SK-N-SH treated with all-trans-retinoic acid at 6 μM for 48 hours (cell line): Measurements from ENCODE around the gene ALLC.

Experiments
- ARNTL ChIP-seq: fragments of 450-650 bp; formaldehyde crosslinking; IDR thresholded peaks from 2 replicates; pipeline ENCODE4 v1.5.0; 2020; ENCODE audit warnings: low read depth, mild to moderate bottlenecking, moderate library complexity, borderline replicate concordance
- BACH2 ChIP-seq: fragments of 250-450 bp; sonication (Bioruptor Pico); IDR thresholded peaks from 2 replicates; pipeline ENCODE4 v1.9.0; 2021; ENCODE audit warnings: mild to moderate bottlenecking, borderline replicate concordance
- CSDC2 ChIP-seq: fragments of 250-450 bp; sonication (Bioruptor Pico); IDR thresholded peaks from 2 replicates; pipeline ENCODE4 v1.5.0; 2020; ENCODE audit warnings: mild to moderate bottlenecking, moderate library complexity
- ESRRG ChIP-seq: fragments of 250-450 bp; sonication (Bioruptor Pico); IDR thresholded peaks from 2 replicates; pipeline ENCODE4 v1.6.1; 2021; ENCODE audit warnings: mild to moderate bottlenecking
- PPARA ChIP-seq: fragments of 250-450 bp; sonication (Bioruptor Pico); IDR thresholded peaks from 2 replicates; pipeline ENCODE4 v1.5.0; 2020; ENCODE audit warnings: mild to moderate bottlenecking, borderline replicate concordance
- TCF4 ChIP-seq: fragments of 250-450 bp; sonication (Bioruptor Pico); IDR thresholded peaks from 2 replicates; pipeline ENCODE4 v1.8.0; 2021; ENCODE audit warnings: mild to moderate bottlenecking, moderate library complexity, borderline replicate concordance
- ZFP3 ChIP-seq: fragments of 250-450 bp; sonication (Bioruptor Pico); IDR thresholded peaks from 2 replicates; pipeline ENCODE4 v1.5.0; 2020; ENCODE audit warnings: mild to moderate bottlenecking, moderate library complexity
- ZFP30 ChIP-seq: fragments of 450-650 bp; formaldehyde crosslinking; IDR thresholded peaks from 2 replicates; pipeline ENCODE4 v1.5.0; 2022; ENCODE audit warnings: mild to moderate bottlenecking, moderate library complexity
- ZNF8 ChIP-seq: fragments of 450-650 bp; formaldehyde crosslinking; IDR thresholded peaks from 2 replicates; pipeline ENCODE4 v1.5.0; 2020; ENCODE audit warnings: mild to moderate bottlenecking, moderate library complexity
- TF ChIP-seq, protein P1 (sequence below): fragments of 250-450 bp; sonication (Bioruptor Pico); IDR thresholded peaks from 2 replicates; pipeline ENCODE4 v1.8.0; 2020; ENCODE audit warnings: mild to moderate bottlenecking, moderate library complexity, borderline replicate concordance
- TF ChIP-seq, protein P2 (sequence below): fragments of 250-450 bp; sonication (Bioruptor Pico); IDR thresholded peaks from 2 replicates; pipeline ENCODE4 v1.5.1; 2020; ENCODE audit warnings: low read depth, mild to moderate bottlenecking, moderate library complexity

DNA sequence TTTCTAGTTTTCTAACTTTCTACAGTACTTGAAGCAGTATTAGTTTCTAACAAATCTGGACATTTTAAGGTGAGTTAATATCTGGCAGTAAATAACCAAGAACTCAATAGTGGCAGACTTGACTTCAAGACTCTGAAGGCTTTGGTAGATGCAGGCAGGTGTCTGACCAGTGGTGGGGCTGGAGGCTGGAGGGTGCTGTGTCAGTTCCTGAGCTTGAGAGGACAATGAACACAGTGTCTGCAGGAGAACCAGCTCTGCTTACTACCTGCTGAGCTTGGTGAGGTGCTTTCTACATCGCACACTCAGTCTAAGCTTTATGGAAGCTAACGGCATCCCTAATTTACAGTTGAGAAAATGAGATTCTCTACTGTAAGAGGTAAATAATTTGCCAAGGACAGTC is 21.2 kb downstream of the ALLC start:
- TF ChIP-seq ZFP30 (no peak), ARNTL (CRISPR knock-in tag) (no peak), ZNF8 (CRISPR knock-in tag) (no peak), BACH2 (CRISPR knock-in tag) (no peak), ESRRG (CRISPR knock-in tag) (no peak), PPARA (CRISPR knock-in tag) (no peak), TCF4 (no peak), ZFP3 (no peak), CSDC2 (CRISPR knock-in tag) (no peak)
- TF ChIP-seq, protein P1, sequence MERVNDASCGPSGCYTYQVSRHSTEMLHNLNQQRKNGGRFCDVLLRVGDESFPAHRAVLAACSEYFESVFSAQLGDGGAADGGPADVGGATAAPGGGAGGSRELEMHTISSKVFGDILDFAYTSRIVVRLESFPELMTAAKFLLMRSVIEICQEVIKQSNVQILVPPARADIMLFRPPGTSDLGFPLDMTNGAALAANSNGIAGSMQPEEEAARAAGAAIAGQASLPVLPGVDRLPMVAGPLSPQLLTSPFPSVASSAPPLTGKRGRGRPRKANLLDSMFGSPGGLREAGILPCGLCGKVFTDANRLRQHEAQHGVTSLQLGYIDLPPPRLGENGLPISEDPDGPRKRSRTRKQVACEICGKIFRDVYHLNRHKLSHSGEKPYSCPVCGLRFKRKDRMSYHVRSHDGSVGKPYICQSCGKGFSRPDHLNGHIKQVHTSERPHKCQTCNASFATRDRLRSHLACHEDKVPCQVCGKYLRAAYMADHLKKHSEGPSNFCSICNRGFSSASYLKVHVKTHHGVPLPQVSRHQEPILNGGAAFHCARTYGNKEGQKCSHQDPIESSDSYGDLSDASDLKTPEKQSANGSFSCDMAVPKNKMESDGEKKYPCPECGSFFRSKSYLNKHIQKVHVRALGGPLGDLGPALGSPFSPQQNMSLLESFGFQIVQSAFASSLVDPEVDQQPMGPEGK (CRISPR knock-in tag), result no peak
- TF ChIP-seq, protein P2, sequence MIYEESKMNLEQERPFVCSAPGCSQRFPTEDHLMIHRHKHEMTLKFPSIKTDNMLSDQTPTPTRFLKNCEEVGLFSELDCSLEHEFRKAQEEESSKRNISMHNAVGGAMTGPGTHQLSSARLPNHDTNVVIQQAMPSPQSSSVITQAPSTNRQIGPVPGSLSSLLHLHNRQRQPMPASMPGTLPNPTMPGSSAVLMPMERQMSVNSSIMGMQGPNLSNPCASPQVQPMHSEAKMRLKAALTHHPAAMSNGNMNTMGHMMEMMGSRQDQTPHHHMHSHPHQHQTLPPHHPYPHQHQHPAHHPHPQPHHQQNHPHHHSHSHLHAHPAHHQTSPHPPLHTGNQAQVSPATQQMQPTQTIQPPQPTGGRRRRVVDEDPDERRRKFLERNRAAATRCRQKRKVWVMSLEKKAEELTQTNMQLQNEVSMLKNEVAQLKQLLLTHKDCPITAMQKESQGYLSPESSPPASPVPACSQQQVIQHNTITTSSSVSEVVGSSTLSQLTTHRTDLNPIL (CRISPR knock-in tag), result no peak
